Thymus (tissue), 14 donors: ENCODE measurements around the gene KRTAP2-3. TPM values are rescaled to one million over a fixed set of nuclear protein-coding genes. Genes with fewer than 3 reads are reported as not detected.
"Not testable (repeated sequence)": the region's sequence is repeated elsewhere in the genome, so short reads cannot be mapped to it uniquely, and the experiment has no call there.

Source experiments
- DNase-seq, 9 donors: peaks; one replicate each; pipeline ENCODE4 v3.0.0-alpha.2; 2013; ENCODE audit warnings: low spot score in 9 of 9, low read depth in 6 of 9, missing footprints in 1 of 9
- H3K27ac ChIP-seq, 2 donors: one replicate each; pipeline ENCODE4 v1.5.1; 2013; ENCODE audit warnings: control low read depth in 1 of 2, low read depth in 1 of 2, low read length in 1 of 2, mild to moderate bottlenecking in 1 of 2, moderate library complexity in 1 of 2
- H3K27me3 ChIP-seq, 2 donors: one replicate each; pipeline ENCODE4 v1.5.1; 2013; ENCODE audit warnings: low read length in 1 of 2; ENCODE audit not compliant: control insufficient read depth in 2 of 2, insufficient read depth in 1 of 2
- H3K36me3 ChIP-seq, 2 donors: one replicate each; pipeline ENCODE4 v1.5.1; 2013; ENCODE audit warnings: low read length in 1 of 2, mild to moderate bottlenecking in 1 of 2, moderate library complexity in 1 of 2; ENCODE audit not compliant: control insufficient read depth in 2 of 2, insufficient read depth in 2 of 2
- H3K4me1 ChIP-seq, 2 donors: one replicate each; pipeline ENCODE4 v1.5.1; 2013; ENCODE audit warnings: low read length in 2 of 2; ENCODE audit not compliant: control insufficient read depth in 2 of 2, insufficient read depth in 2 of 2
- H3K4me3 ChIP-seq, 2 donors: one replicate each; pipeline ENCODE4 v1.5.1; 2013; ENCODE audit warnings: low read length in 2 of 2, control low read depth in 1 of 2, mild to moderate bottlenecking in 1 of 2
- H3K9me3 ChIP-seq, 2 donors: one replicate each; pipeline ENCODE4 v1.5.1; 2013; ENCODE audit warnings: low read length in 1 of 2, mild to moderate bottlenecking in 1 of 2; ENCODE audit not compliant: control insufficient read depth in 2 of 2, insufficient read depth in 1 of 2
- WGBS: extraction: QIAGEN DNeasy Blood & Tissue Kit; methylation state at CpG from one replicate; pipeline ENCODE4 v1.1.7; 2013; 5-methylcytosine and 5-hydroxymethylcytosine counted together
- long read RNA-seq, 10 donors: transcript quantifications; one replicate each; lab custom pipeline, GENCODE V29; 2026
- polyA plus RNA-seq: library from polyadenylated mRNA; stranded (reverse); fragments of 200-250 nt; gene quantifications from one replicate; pipeline ENCODE4 v1.2.3, GENCODE V29; 2013
- total RNA-seq: library from RNA; stranded (reverse); fragments of 120-200 nt; gene quantifications from one replicate; pipeline ENCODE4 v1.2.4, GENCODE V29; 2013
- donor health status: healthy.

Gene KRTAP2-3
- total RNA-seq (not detected), polyA plus RNA-seq (0.18 TPM)
- long read RNA-seq, donor 1, result 0 reads
- long read RNA-seq, donor 2, result 0 reads
- long read RNA-seq, donor 3, result 0 reads
- long read RNA-seq, donor 4, result 0 reads
- long read RNA-seq, donor 5, result 0 reads
- long read RNA-seq, donor 6, result 0 reads
- long read RNA-seq, donor 7, result 0 reads
- long read RNA-seq, donor 8, result 0 reads
- long read RNA-seq, donor 9, result 0 reads
- long read RNA-seq, donor 10, partial matches to known transcripts, result 0 of 1 reads
- long read RNA-seq, donor 10, other reads (novel, unspliced or antisense), result 0 of 1 reads

DNA sequence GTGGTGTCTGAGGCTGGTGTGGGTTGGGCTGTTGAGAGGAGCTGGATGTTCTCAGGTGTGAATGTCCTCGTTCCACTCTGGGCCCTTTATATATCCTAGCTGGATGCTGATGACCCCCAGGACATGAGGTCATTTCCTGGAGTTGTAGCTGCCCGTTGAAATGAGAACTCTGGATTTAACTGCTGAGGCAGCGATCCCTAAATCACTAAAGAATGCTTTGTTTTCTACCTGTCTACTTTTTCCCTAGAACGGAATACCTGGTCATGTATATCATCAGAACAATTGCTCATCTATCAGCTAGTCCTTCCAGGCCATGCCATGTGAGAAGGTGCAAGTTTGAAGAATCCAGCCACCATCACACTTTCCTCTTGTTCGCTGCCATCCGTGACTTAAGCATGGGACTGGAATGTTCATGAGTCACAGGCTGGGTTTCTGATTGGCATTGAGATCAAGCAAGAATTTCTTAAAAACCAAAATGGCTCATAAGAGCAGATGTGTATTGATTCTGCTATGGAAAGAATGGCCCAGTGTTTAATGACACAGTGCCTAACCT, at the start of gene KRTAP2-3:
TSS of gene KRTAP2-3 (minus strand) at position 63 of the 553 bp plus-strand sequence. CDS start 64 bp downstream, outside the sequence.
- Histone ChIP-seq H3K36me3 (no peaks in the 10 kb centered on the region), H3K4me3 (no peak within 1 kb of the TSS), H3K27me3 (peaks cover 0 to 6% of the 10 kb centered on the region in 2 donors), H3K27ac (no peak within 1 kb of the TSS), H3K4me1 (no peaks in the 10 kb centered on the region), H3K9me3 (no peaks in the 10 kb centered on the region)
- no peak for DNase-seq
- WGBS, result 82% methylated on average over 6 of the region's 6 CpGs

DNA sequence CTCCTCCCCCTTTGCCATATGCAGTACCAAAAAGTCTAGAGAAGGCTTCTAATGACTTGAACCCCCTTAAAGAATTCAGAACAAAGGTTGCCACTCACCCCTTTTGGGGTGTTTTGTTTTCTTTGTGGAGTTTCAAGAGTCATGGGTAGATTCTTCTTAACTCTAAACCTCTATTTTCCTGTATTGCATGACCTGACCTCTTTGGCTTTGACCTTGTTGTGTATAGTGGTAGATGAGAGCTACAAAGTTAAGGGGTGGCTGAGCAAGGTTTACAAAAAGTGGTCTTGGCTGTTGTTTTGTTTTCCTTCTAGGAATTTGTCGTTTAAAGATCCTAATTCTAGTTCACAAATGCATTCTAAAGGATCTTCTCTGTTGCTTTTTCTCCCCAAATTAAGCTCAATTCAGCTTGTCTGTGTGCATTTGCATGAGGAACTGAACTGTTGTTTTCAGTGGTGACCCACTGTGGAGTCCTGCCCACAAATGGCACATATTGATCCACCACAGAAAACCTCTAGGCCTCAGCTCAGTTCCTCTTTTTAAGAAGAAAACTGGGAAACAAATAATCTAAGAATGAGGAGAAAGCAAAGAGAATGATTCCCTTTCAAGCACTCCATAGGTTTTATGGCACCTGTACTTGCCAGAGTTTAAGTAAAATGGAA, 48.9 kb upstream of the KRTAP2-3 start:
- not testable (repeated sequence) for H3K4me3 ChIP-seq, H3K27me3 ChIP-seq, DNase-seq, H3K9me3 ChIP-seq, H3K4me1 ChIP-seq, H3K27ac ChIP-seq, H3K36me3 ChIP-seq
- WGBS, result 47% methylated on average over 1 of the region's 1 CpG

- Histone ChIP-seq H3K27ac (no peak overlapping the region), H3K36me3 (no peaks in the 10 kb centered on the region), H3K4me1 (no peaks in the 10 kb centered on the region), H3K9me3 (no peaks in the 10 kb centered on the region), H3K27me3 (no peaks in the 10 kb centered on the region), H3K4me3 (no peak overlapping the region)
- no peak for DNase-seq
- 96% methylated on average over 1 of the region's 1 CpG for WGBS
Observed at GRCh38 chr17:41107941-41108450, 48.1 kb upstream of the KRTAP2-3 start.

- DNase-seq, result not testable (repeated sequence)
Observed at GRCh38 chr17:41105347-41105746, 45.4 kb upstream of the KRTAP2-3 start, which contains the start of gene KRTAP4-9. TSS of gene KRTAP4-9 (plus strand) at chr17:41105389. CDS start at chr17:41105389, 0 bp downstream.

DNA sequence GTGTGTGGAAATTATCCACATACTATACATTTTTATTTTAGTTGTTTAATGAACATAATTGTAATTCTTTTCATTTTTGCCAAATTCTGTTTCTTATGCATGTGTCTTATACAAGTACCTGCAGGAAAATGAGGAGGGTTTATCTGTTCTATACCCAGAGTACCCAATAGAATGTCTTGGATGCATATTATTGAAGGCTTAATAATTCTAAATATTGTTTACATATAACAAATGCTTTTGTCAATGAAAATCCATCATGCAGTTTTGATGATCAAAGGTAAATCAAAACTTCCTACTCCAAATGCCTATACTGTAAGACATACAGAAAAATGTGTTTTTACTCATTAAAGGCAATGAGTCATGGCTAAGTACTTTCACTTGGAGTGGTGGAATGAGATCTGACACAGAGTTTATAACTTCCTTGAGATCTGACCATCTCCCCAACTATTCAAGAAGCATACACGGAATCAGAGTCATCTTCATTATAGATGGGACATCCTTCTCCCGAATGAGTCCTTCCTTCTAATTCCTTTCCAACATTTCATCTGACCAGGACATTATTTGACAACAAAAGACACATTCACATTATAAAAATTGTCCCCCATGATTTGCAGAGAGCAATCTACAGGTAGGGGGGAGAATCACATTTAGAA, 44.6 kb upstream of the KRTAP2-3 start:
- H3K27ac ChIP-seq, result not testable (repeated sequence)

More at GRCh38 chr17:41105347-41105746, 45.4 kb upstream of the KRTAP2-3 start, which contains the start of gene KRTAP4-9:
- H3K9me3 ChIP-seq, H3K36me3 ChIP-seq, H3K4me1 ChIP-seq, H3K4me3 ChIP-seq, H3K27me3 ChIP-seq, H3K27ac ChIP-seq: not testable (repeated sequence)
- WGBS, result 91% methylated on average over 10 of the region's 10 CpGs

DNA sequence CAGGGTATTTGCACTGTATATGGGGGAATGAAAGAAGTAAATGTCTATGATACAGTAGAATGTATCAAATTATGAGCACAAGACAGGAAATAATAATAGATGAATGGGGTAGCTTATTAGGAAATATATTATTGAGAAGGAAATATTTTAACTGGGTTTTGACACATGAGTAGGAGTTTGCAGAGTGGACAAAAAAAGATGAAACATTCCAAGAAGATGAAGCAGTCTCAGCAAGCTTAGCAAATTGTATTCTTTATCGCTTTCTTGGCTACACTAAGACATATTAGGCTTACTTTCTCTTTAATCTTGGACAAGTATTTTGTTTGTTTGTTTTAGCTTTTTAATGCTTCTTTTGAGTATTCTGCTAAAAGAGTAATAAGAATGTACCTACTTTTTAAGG, 44.0 kb upstream of the KRTAP2-3 start:
- WGBS, result 98% methylated on average over 1 of the region's 1 CpG
- H3K9me3 ChIP-seq, result no peaks in the 10 kb centered on the region
- no peaks in the 10 kb centered on the region for H3K27me3 ChIP-seq
- H3K27ac ChIP-seq, result no peak overlapping the region
- H3K36me3 ChIP-seq, result no peaks in the 10 kb centered on the region
- no peak for DNase-seq
- H3K4me3 ChIP-seq, result no peak overlapping the region
- no peaks in the 10 kb centered on the region for H3K4me1 ChIP-seq

More for the DNA sequence above, 44.6 kb upstream of the KRTAP2-3 start:
- DNase-seq, H3K36me3 ChIP-seq, H3K9me3 ChIP-seq, H3K27me3 ChIP-seq, H3K4me1 ChIP-seq, H3K4me3 ChIP-seq: not testable (repeated sequence)
- 96% methylated on average over 2 of the region's 2 CpGs for WGBS

GRCh38 chr17:41101586-41102259, 41.8 kb upstream of the KRTAP2-3 start, which contains the start of gene KRTAP4-16:
TSS of gene KRTAP4-16 (minus strand) at chr17:41102209. CDS start at chr17:41102209, 0 bp downstream.
- DNase-seq, result no peak
- no peaks in the 10 kb centered on the region for H3K4me1 ChIP-seq
- no peaks in the 10 kb centered on the region for H3K36me3 ChIP-seq
- H3K27ac ChIP-seq, result no peak within 1 kb of the TSS
- H3K27me3 ChIP-seq, result no peaks in the 10 kb centered on the region
- H3K9me3 ChIP-seq, result no peaks in the 10 kb centered on the region
- no peak within 1 kb of the TSS for H3K4me3 ChIP-seq
- 74% methylated on average over 10 of the region's 10 CpGs for WGBS

DNA sequence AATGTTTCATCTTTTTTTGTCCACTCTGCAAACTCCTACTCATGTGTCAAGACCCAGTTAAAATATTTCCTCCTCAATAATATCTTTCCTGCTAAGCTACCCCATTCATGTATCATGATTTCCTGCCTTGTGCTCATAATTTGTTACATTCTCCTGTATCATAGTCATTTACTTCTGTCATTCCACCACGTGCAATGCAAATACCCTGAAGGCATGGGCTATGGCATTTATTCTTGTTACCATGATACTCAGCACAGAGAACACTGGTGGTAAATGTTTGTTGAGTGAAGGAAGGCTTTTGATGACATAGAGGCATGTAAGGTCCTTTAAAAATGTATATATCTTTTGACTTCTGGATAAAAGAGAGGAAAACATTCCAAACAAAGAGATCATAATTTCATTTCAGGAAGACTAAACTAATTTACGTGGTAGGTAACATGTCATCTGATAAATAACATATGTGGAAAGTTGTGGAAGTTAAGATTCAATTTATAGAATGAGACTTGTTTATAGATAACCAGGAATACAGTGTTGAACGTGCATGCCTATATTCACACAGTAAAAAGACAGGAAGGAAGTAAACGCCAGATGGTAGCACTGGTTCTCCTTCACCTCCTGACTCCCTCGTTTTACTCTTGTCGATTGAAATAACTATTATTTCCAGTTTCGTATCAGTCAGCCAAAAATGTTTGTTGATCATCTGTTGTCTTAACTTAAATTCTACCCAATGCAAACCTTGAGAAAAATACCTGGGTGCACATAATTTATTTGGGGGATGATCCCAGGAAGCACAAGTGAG, 40.0 kb upstream of the KRTAP2-3 start:
- H3K27me3 ChIP-seq, H3K4me1 ChIP-seq, H3K27ac ChIP-seq, H3K36me3 ChIP-seq, DNase-seq, H3K9me3 ChIP-seq, H3K4me3 ChIP-seq: not testable (repeated sequence)
- 24% methylated on average over 7 of the region's 7 CpGs for WGBS
